ENCODE measurements around the gene HDAC9.

Gene HDAC9

GRCh38 chr7:18520450-18521235 lies 25.1 kb downstream of the HDAC9 start:
- DNase-seq (ENCODE audit: low read depth, low spot score) = no peak
- no peak overlapping the region for H3K27ac ChIP-seq

DNA sequence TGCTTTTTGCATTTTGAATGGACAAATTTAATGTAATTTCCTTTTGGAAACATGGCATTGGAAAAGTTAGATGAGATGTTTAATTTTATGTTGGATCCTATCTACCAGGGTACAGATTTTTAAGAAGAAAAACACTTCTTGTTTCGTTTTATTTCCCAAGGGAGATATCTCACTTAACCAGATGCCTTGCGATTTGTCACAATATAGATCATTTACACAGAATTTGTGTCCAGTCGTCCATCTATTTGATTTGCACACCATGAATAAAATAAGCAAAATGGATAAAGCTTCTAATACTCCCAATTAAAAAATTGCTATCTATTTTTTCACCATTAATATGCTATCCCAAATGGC lies 25.7 kb downstream of the HDAC9 start:
- no peak for DNase-seq (ENCODE audit: low read depth, low spot score)
- no peak overlapping the region for H3K27ac ChIP-seq

DNA sequence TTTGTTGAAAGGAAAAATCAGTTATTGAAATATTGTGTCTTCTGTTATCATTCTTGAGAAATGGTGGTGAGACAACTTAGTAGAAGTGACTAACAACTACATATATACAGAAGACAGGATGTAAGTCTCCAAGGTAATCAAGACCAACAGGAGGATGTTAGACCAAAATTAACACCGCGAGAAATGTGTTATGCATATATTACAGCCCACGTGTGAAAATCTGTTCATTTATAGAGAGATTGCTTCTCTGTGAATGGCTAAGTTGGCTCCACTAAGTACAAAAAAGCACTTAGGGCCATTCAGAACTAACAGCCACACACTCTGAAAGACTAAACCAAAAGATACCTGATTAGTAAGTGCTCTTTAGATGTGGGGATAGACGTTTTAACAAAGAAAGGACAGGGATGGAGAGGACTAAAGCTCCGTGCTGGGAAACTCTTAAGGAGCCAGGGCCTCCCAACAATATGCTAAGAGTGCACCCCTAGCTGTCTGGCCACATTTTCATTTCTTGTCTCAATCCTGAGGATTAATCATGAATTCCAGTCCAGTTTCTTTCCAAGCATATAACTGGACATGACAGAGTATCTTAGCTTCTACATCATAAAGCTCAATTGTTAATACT lies 26.5 kb downstream of the HDAC9 start:
- no peak overlapping the region for H3K27ac ChIP-seq
- no peak for DNase-seq (ENCODE audit: low read depth, low spot score)

DNA sequence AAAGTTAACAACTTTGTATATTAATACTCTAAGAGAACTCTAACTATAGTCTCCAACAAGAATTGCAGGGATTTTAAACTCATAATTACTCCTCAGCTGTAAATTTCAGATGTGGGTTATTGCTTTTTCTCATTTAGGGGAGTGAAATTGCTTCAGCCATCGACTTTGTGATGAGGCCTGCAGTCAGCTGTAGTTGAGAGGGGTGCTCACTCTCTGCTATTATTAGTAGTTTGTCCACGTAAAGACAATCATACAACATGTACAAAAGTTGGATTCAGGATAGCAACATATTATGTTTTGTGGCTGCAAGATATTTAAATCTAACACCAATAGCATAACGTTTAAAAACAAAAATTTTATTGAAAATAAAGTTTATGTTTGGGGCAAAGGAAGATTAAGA lies 28.7 kb downstream of the HDAC9 start:
- no peak for DNase-seq (ENCODE audit: low read depth, low spot score)
- no peak overlapping the region for H3K27ac ChIP-seq

DNA sequence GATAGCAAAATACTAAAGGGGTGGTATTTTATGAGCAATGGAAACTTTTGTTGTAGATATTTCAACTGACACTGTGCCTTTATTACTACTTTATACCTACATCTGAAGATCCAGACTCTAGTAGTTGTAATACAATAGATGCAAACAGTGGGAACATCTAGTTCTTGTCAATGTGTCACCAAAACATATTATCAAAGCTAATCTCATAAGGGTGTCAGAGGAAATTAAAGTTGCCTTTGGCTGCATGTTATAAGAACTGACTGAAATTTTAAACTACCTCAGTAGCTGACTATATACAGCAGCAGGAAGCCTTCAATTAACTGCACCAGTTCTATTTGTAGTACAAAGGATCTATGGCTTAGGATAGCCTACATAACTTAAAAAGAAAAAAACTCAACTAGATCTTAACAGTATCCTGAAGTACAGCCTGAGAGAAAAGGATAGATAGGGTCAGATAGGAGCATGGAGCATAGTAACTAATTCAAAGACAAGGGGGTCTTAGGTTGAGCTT lies 30.9 kb downstream of the HDAC9 start:
- DNase-seq (ENCODE audit: low read depth, low spot score) = no peak
- H3K27ac ChIP-seq = no peak overlapping the region

DNA sequence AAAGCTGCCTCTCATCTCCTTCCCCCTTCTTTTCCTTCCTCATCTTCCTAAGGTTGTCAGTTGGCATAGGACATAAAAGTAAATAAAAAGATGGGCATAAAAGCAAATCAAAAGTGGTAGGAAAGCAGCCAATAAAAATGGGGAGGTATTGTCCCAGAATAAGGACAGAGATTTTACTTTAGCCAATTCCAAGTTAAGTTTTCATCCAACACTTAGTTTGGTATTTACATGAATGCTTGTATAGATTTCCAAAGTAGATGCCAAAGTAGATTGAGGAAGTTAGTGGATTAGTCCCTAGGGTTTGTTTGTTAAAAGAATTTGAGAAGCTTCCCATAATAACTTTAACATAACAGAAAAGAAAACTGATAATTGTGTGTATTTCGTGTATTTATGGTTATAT lies 33.7 kb downstream of the HDAC9 start:
- no peak overlapping the region for H3K27ac ChIP-seq
- DNase-seq (ENCODE audit: low read depth, low spot score) = no peak

DNA sequence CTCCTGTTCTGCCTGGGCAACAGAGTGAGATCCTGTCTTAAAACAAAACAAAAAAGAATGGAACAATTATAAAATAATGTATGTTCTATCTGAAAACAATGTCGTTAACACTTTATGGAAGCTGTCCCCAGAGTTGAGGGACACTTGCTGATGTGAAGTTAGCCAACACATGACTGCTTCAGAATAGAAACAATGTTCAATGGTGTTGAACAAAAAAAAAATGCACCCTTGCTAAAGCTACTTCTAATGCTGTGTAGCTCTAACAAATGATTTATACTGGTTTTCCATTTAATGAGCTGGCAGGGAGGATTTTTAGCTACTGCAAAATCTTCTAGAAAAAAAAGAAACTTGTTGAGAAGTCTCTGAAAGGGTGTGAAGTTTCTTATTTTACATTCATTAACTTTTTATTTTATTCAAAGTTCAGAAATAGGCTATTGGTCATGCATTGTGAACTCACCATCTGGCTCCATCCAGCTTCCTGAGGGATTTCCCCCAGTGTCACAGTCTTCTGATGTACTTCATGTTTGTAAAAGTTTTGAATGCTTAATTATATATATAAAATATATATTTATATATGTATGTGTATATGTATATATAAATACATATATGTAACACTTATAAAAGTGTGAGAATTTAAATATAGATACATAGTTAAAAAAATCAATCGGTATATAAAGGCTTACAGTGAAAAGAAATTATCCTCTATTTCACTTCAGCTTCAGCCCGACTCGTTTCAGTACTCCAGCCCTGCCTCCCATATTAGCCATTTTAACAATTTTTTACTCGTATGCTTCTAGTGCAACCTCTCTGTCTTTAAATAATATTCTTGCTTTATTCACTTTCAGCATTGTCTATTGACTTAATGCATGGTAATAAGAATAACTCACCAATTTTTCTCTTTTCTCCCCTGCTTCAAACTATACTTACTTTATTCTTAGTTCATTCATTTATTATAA lies 35.0 kb downstream of the HDAC9 start:
- H3K27ac ChIP-seq = no peak overlapping the region
- no peak for DNase-seq (ENCODE audit: low read depth, low spot score)

DNA sequence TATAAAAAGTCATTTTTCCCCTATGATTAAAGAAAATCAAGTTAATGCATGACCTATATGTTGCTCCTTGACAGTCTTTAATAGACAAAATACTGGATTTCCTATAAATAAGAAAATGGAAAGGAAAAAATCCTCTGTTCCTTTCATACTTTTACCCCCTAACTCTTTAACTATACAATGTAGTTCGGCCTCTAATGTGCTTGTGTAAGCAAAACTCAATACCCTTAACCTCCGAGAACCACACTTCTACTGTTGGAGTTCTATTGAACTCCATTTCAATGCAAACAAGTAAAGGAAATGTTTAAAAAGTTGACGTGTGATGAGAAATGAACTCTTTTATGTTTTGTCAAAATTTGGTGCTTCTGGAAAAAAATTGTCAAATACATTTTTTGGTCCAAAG lies 36.0 kb downstream of the HDAC9 start:
- no peak overlapping the region for H3K27ac ChIP-seq
- DNase-seq (ENCODE audit: low read depth, low spot score) = no peak

- no peak for DNase-seq (ENCODE audit: low read depth, low spot score)
- no peak overlapping the region for H3K27ac ChIP-seq
Observed at GRCh38 chr7:18532813-18533212, 37.3 kb downstream of the HDAC9 start.

GRCh38 chr7:18534481-18534880 lies 38.9 kb downstream of the HDAC9 start:
- no peak for DNase-seq (ENCODE audit: low read depth, low spot score)
- no peak overlapping the region for H3K27ac ChIP-seq

DNA sequence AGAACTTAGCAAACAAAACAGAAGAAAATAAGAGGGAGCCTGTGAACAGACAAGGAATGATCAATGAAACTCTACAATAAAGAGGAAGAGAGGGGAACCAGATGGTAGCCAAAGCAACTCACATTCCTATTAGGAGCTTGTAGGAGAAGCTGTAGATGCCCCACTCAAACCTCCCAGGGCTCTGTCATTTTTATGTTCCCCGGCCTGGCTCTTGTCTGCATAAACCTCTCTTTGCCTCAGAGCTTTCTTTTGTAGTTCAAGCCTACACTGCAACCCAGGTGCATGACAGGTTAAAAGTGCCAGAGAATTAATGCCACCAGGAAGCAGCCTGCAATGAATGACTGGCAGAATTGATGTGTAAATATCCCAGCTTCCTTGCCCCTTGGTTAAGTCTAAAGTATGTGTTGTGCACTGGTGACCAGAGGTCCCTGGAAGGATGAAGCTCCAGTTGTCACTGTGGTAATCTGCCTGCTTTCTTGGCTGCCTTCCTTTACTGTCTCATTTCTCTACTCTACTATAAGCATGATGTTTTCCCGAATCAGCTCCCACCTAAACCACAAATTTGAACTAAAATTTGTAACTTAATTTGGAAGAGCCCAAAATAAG lies 40.4 kb downstream of the HDAC9 start:
- no peak overlapping the region for H3K27ac ChIP-seq
- DNase-seq (ENCODE audit: low read depth, low spot score) = no peak

DNA sequence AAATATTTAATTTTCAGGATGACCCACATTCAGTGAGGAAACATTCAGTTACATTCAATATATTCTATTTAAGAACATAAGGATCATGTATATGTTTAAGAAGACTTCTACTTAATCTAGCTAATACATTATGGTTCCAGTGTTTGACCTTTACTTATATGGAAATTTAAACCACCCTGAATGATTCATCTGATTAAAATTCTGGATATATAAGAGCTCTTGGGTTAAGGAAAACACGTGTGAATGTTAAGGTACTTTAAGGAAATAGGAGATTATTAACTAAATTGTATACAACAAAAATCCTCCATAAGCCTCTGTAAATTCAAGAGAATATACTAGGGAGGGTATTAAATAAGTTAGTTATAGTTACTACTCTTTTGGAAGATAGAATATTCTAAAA lies 40.9 kb downstream of the HDAC9 start:
- no peak for DNase-seq (ENCODE audit: low read depth, low spot score)
- H3K27ac ChIP-seq = no peak overlapping the region

GRCh38 chr7:18538554-18539250 lies 43.2 kb downstream of the HDAC9 start:
- DNase-seq (ENCODE audit: low read depth, low spot score) = no peak
- no peak overlapping the region for H3K27ac ChIP-seq

DNA sequence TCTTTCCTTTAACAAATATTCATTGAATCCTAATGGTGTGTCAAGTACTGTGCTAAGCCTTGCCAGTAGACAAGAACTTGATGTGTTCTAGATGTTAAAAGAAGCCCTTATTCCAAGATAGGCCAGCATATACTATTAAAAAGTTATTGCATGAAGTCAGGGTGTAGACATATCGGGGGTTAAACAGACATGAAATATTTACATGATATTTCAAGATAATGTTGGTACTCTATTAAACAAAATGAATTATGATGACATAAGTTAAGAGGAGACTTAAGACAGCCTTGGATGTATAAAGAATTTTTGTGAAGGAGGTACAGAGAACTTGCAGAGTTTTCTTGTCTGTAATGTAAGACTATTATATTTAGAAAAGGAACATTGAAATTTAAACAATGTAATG lies 44.8 kb downstream of the HDAC9 start:
- DNase-seq (ENCODE audit: low read depth, low spot score) = no peak
- H3K27ac ChIP-seq = no peak overlapping the region

DNA sequence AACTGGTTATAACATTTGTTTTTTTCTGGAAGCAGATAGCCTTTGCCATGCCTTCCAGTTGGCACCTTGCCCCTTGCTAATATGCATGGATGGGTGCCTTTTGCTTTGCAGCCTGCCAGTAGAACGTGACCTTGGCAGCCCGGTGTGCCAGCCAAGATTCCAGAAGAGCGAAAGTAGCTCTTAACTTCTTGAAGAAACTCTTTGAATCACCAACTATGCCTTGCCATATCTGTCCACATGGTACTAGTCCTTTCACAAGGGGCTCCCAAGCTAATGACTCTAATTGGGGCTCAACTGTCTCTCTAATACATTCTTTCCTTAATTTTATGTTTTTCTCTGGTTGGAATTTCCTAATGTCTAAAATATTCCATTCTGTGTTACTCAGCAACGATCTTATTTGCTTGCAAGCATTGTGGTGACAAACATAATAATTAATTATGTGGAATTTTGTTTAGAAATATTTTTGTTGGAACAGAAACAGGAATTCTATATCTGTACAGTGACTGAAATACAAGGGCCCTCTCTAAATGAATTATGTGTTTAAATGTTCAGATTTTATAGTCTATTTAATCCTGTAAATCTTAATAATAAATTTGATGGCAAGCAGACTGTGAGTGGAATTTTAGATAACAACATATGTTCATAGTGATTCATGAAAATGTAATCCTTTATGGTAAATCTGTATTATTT lies 45.8 kb downstream of the HDAC9 start:
- DNase-seq (ENCODE audit: low read depth, low spot score) = no peak
- H3K27ac ChIP-seq = no peak overlapping the region

GRCh38 chr7:18541871-18542212 lies 46.3 kb downstream of the HDAC9 start:
- DNase-seq (ENCODE audit: low read depth, low spot score) = no peak
- H3K27ac ChIP-seq = no peak overlapping the region

- no peak for DNase-seq (ENCODE audit: low read depth, low spot score)
- H3K27ac ChIP-seq = no peak overlapping the region
Observed at GRCh38 chr7:18546576-18546975, 51.0 kb downstream of the HDAC9 start.

DNA sequence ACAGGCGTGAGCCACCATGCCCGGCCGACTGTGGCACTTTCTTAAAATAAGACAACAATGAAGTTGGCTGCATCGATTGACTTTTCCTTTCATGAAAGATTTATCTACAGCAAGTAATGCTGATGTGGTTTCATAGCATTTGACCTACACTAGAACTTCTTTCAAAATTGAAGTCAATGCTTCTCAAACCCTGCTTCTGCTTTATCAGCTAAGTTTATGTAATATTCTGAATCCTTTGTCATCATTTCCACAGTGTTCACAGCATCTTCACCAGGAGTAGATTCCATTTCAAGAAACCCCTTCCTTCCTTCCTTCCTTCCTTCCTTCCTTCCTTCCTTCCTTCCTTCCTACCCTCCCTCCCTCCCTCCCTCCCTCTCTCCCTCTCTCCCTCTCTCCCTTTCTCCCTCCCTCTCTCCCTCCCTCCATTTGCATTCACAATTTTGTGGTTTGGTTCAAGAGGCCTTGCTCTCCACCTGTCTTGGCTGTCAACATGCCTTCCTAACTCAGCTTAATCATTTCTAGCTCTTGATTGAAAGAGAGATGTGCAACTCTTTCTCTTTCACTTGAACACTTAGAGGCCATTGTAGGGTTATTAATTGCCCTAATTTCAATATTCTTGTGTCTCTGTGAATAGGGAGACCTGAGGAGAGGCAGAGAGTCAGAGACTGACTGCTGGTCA lies 52.1 kb downstream of the HDAC9 start:
- no peak for DNase-seq (ENCODE audit: low read depth, low spot score)
- H3K27ac ChIP-seq = no peak overlapping the region

DNA sequence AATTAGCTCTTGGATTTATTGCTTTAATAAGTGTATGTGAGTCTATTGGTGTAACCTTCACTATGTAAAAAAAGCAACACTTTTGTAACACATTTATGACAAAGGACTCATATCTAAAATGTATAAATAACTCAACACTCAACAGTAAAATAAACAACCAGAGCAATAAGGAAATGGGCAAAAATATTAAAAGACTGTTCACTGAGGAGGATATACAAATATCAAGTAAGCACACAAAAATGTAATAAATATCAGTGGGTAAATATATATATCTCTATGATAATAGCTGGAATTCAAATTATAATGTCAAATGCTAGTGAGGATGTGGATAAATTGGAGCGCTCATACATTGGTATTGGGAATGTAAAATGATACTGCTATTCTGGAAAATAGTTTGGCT lies 53.0 kb downstream of the HDAC9 start:
- DNase-seq (ENCODE audit: low read depth, low spot score) = no peak
- no peak overlapping the region for H3K27ac ChIP-seq
